Measurements from ENCODE around the gene CD300LD.
A peak's percentile ranks its signal among the peaks of the same experiment; 100 is the strongest.

The CD300LD gene

GRCh38 chr17:74599023-74599399, 6.9 kb upstream of the CD300LD start:
- peaks cover 56 to 77% (median 74%) of the 10 kb centered on the region in 10 experiments for H3K4me1 ChIP-seq
- H3K9ac ChIP-seq, result peak overlapping the region in 8 of 11 experiments; percentile 36 to 73 (median 61); a peak in 15 of 22 replicates
- peak overlapping the region in 2 of 10 experiments; percentile 24 to 45; a peak in 2 of 20 replicates for H3K4me3 ChIP-seq
- peaks cover 0 to 22% (median 0%) of the 10 kb centered on the region in 11 experiments; a peak in 7 of 22 replicates for H4K20me1 ChIP-seq
- peak overlapping the region; percentile 60 to 94 (median 83) for H3K4me2 ChIP-seq
- H3K27me3 ChIP-seq, result peaks cover 0 to 23% (median 0%) of the 10 kb centered on the region in 11 experiments; a peak in 7 of 22 replicates
- H3K36me3 ChIP-seq, result no peaks in the 10 kb centered on the region
- H3K27ac ChIP-seq, result peak overlapping the region in 9 of 11 experiments; percentile 8 to 86 (median 77); a peak in 17 of 22 replicates
- TF ChIP-seq Cebpa-rat (IDR thresholded peaks at IDR 0.05), result no peak
- peaks cover 0 to 6% (median 0%) of the 10 kb centered on the region in 11 experiments; a peak in 1 of 22 replicates for H3K9me3 ChIP-seq (replicated peaks in 1 of 11)

- TF ChIP-seq Cebpa-rat (IDR thresholded peaks at IDR 0.05), result no peak
Measured at GRCh38 chr17:74598346-74599022, 6.4 kb upstream of the CD300LD start.

GRCh38 chr17:74597069-74597790, 5.1 kb upstream of the CD300LD start:
- TF ChIP-seq Cebpa-rat (IDR thresholded peaks at IDR 0.05), result no peak
- no peaks in the 10 kb centered on the region for H3K36me3 ChIP-seq
- H3K4me3 ChIP-seq, result no peak overlapping the region
- peaks cover 0 to 6% (median 0%) of the 10 kb centered on the region in 11 experiments; a peak in 4 of 22 replicates for H4K20me1 ChIP-seq
- H3K9me3 ChIP-seq (replicated peaks in 1 of 11), result peaks cover 0 to 6% (median 0%) of the 10 kb centered on the region in 11 experiments; a peak in 1 of 22 replicates
- peaks cover 0 to 5% (median 0%) of the 10 kb centered on the region in 11 experiments; a peak in 7 of 22 replicates for H3K27me3 ChIP-seq
- no peak overlapping the region for H3K9ac ChIP-seq
- peak overlapping the region in 6 of 11 experiments; percentile 81 to 94 (median 88); a peak in 11 of 22 replicates for H3K4me2 ChIP-seq
- H3K27ac ChIP-seq, result no peak overlapping the region; a peak in 1 of 22 replicates
- peaks cover 43 to 65% (median 62%) of the 10 kb centered on the region in 10 experiments for H3K4me1 ChIP-seq

More at GRCh38 chr17:74598346-74599022, 6.4 kb upstream of the CD300LD start:
- peaks cover 51 to 71% (median 69%) of the 10 kb centered on the region in 10 experiments for H3K4me1 ChIP-seq
- H3K4me3 ChIP-seq, result no peak overlapping the region
- H4K20me1 ChIP-seq, result peaks cover 0 to 17% (median 0%) of the 10 kb centered on the region in 11 experiments; a peak in 6 of 22 replicates
- peaks cover 0 to 18% (median 0%) of the 10 kb centered on the region in 11 experiments; a peak in 7 of 22 replicates for H3K27me3 ChIP-seq
- H3K4me2 ChIP-seq, result peak overlapping the region; percentile 60 to 94 (median 83)
- peaks cover 0 to 6% (median 0%) of the 10 kb centered on the region in 11 experiments; a peak in 1 of 22 replicates for H3K9me3 ChIP-seq (replicated peaks in 1 of 11)
- H3K9ac ChIP-seq, result peak overlapping the region in 4 of 11 experiments; percentile 13 to 72 (median 49); a peak in 3 of 22 replicates
- H3K27ac ChIP-seq, result peak overlapping the region in 8 of 11 experiments; percentile 38 to 86 (median 79); a peak in 13 of 22 replicates
- no peaks in the 10 kb centered on the region for H3K36me3 ChIP-seq

- TF ChIP-seq Cebpa-rat (IDR thresholded peaks at IDR 0.05), result no peak
Measured at GRCh38 chr17:74595037-74595750, 3.1 kb upstream of the CD300LD start.

GRCh38 chr17:74591503-74591902, 580 bp downstream of the CD300LD start:
- Histone ChIP-seq H3K4me1 (peaks cover 9 to 15% (median 13%) of the 10 kb centered on the region in 10 experiments; a peak in 19 of 20 replicates), H3K9ac (no peak overlapping the region), H4K20me1 (no peaks in the 10 kb centered on the region), H3K4me2 (peak overlapping the region in 5 of 11 experiments; percentile 35 to 80 (median 71); a peak in 11 of 22 replicates), H3K27ac (no peak overlapping the region), H3K4me3 (no peak overlapping the region), H3K27me3 (no peaks in the 10 kb centered on the region), H3K36me3 (no peaks in the 10 kb centered on the region), H3K9me3 (replicated peaks in 1 of 11) (peaks cover 0 to 14% (median 0%) of the 10 kb centered on the region in 11 experiments; a peak in 5 of 22 replicates)
- no peak for TF ChIP-seq Cebpa-rat (IDR thresholded peaks at IDR 0.05)

More at GRCh38 chr17:74595037-74595750, 3.1 kb upstream of the CD300LD start:
- Histone ChIP-seq H3K27me3 (no peaks in the 10 kb centered on the region), H3K9ac (no peak overlapping the region), H3K36me3 (no peaks in the 10 kb centered on the region), H3K4me2 (no peak overlapping the region), H3K9me3 (replicated peaks in 1 of 11) (peaks cover 0 to 6% (median 0%) of the 10 kb centered on the region in 11 experiments; a peak in 1 of 22 replicates), H3K4me3 (no peak overlapping the region), H4K20me1 (peaks cover 0 to 6% (median 0%) of the 10 kb centered on the region in 11 experiments; a peak in 4 of 22 replicates), H3K27ac (no peak overlapping the region), H3K4me1 (peaks cover 32 to 52% (median 48%) of the 10 kb centered on the region in 10 experiments)

GRCh38 chr17:74585711-74586110, 6.4 kb downstream of the CD300LD start:
- Histone ChIP-seq H3K4me3 (no peak overlapping the region), H4K20me1 (no peaks in the 10 kb centered on the region), H3K27me3 (no peaks in the 10 kb centered on the region), H3K27ac (no peak overlapping the region), H3K36me3 (no peaks in the 10 kb centered on the region), H3K4me2 (no peak overlapping the region), H3K9ac (no peak overlapping the region), H3K4me1 (no peaks in the 10 kb centered on the region), H3K9me3 (replicated peaks in 1 of 11) (peaks cover 9 to 32% (median 14%) of the 10 kb centered on the region in 11 experiments)
- no peak for TF ChIP-seq Cebpa-rat (IDR thresholded peaks at IDR 0.05)

GRCh38 chr17:74584292-74585060, 7.6 kb downstream of the CD300LD start:
- Histone ChIP-seq H3K4me1 (peaks cover 8 to 10% (median 10%) of the 10 kb centered on the region in 10 experiments), H3K36me3 (no peaks in the 10 kb centered on the region), H3K27me3 (no peaks in the 10 kb centered on the region), H3K4me2 (no peak overlapping the region), H3K27ac (no peak overlapping the region), H3K9me3 (replicated peaks in 1 of 11) (peaks cover 9 to 28% (median 14%) of the 10 kb centered on the region in 11 experiments), H3K4me3 (no peak overlapping the region), H3K9ac (no peak overlapping the region), H4K20me1 (no peaks in the 10 kb centered on the region)
- TF ChIP-seq Cebpa-rat (IDR thresholded peaks at IDR 0.05), result no peak

GRCh38 chr17:74582633-74583032, 9.4 kb downstream of the CD300LD start:
- no peak for TF ChIP-seq Cebpa-rat (IDR thresholded peaks at IDR 0.05)
- no peaks in the 10 kb centered on the region for H4K20me1 ChIP-seq
- no peaks in the 10 kb centered on the region for H3K27me3 ChIP-seq
- no peak overlapping the region for H3K27ac ChIP-seq
- no peaks in the 10 kb centered on the region for H3K36me3 ChIP-seq
- no peak overlapping the region for H3K4me2 ChIP-seq
- no peak overlapping the region for H3K9ac ChIP-seq
- H3K4me1 ChIP-seq, result peaks cover 13 to 15% (median 14%) of the 10 kb centered on the region in 10 experiments
- H3K4me3 ChIP-seq, result no peak overlapping the region
- H3K9me3 ChIP-seq (replicated peaks in 1 of 11), result peaks cover 9 to 18% (median 14%) of the 10 kb centered on the region in 11 experiments
